HEK293 (cell line): ENCODE results near the gene CBLL1.

ENCODE experiments used
- CTCF ChIA-PET: fragments of 350-600 bp; formaldehyde crosslinking; extraction: SDS; loops from one replicate; lab custom pipeline; 2021; ENCODE audit warnings: antibody characterized with exemption; lab: Yijun Ruan, JAX
- POLR2A ChIA-PET: fragments of 300-600 bp; formaldehyde crosslinking; extraction: SDS; loops from one replicate; lab custom pipeline; 2020; ENCODE audit warnings: antibody characterized with exemption, inconsistent platforms; lab: Yijun Ruan, JAX
- H3K27ac ChIP-seq: fragments of 200-500 bp; sonication (Bioruptor generic); 2 replicates; pipeline ENCODE4 v1.5.1; 2014; ENCODE audit warnings: low read depth, low read length, control low read depth, inconsistent platforms; ENCODE audit errors: extremely low read depth
- H3K36me3 ChIP-seq, 2 experiments: fragments of 200-500 bp in 1 of 2; sonication (Bioruptor generic) in 1 of 2; 1 replicate in 1 of 2; 2 replicates in 1 of 2; pipeline ENCODE4 v1.5.1; 2014 to 2017; ENCODE audit warnings: inconsistent platforms in 2 of 2, low read length in 2 of 2; ENCODE audit not compliant: control insufficient read depth in 2 of 2, insufficient read depth in 1 of 2
- H3K4me1 ChIP-seq: fragments of 200-500 bp; sonication (Bioruptor generic); 2 replicates; pipeline ENCODE4 v1.5.1; 2014; ENCODE audit warnings: mild to moderate bottlenecking, low read length, inconsistent platforms; ENCODE audit not compliant: control insufficient read depth, insufficient read depth
- H3K4me3 ChIP-seq: 2 replicates; pipeline ENCODE4 v1.5.1; 2011; ENCODE audit warnings: low read depth, mild to moderate bottlenecking, control low read depth, low read length, moderate library complexity
- H3K9me3 ChIP-seq: fragments of 200-500 bp; sonication (Bioruptor generic); 2 replicates; pipeline ENCODE4 v1.5.1; 2014; ENCODE audit warnings: low read depth, low read length, inconsistent platforms; ENCODE audit not compliant: control insufficient read depth, insufficient read depth
- HOXC10 ChIP-seq: sonication (generic); formaldehyde crosslinking; IDR thresholded peaks from 2 replicates; pipeline ENCODE4 v1.8.1; 2023; ENCODE audit warnings: mild to moderate bottlenecking, missing genetic modification reagents
- HOXD13 ChIP-seq: sonication (generic); formaldehyde crosslinking; IDR thresholded peaks from 2 replicates; pipeline ENCODE4 v1.8.0; 2022; ENCODE audit warnings: missing genetic modification reagents, borderline replicate concordance
- KLF1 ChIP-seq: fragments of 450-650 bp; formaldehyde crosslinking; IDR thresholded peaks from 2 replicates; pipeline ENCODE4 v1.5.1; 2016; ENCODE audit warnings: missing biosample characterization, missing genetic modification characterization
- KLF7 ChIP-seq: fragments of 450-650 bp; formaldehyde crosslinking; IDR thresholded peaks from 2 replicates; pipeline ENCODE4 v1.5.1; 2016; ENCODE audit warnings: missing biosample characterization, missing genetic modification characterization, borderline replicate concordance
- KLF9 ChIP-seq: fragments of 450-650 bp; formaldehyde crosslinking; IDR thresholded peaks from 2 replicates; pipeline ENCODE4 v1.5.1; 2016; ENCODE audit warnings: missing biosample characterization, missing genetic modification characterization, low read depth
- MYNN ChIP-seq: fragments of 450-650 bp; formaldehyde crosslinking; IDR thresholded peaks from 2 replicates; pipeline ENCODE4 v1.5.1; 2016; ENCODE audit warnings: missing biosample characterization, missing genetic modification characterization, borderline replicate concordance
- PRDM1 ChIP-seq: fragments of 450-650 bp; formaldehyde crosslinking; IDR thresholded peaks from 2 replicates; pipeline ENCODE4; 2016; ENCODE audit warnings: missing biosample characterization, missing genetic modification characterization
- TCF7L2 ChIP-seq: IDR thresholded peaks from 2 replicates; pipeline ENCODE4 v1.6.1; 2011; ENCODE audit warnings: low read depth, mild to moderate bottlenecking, inconsistent platforms, low read length, moderate library complexity, borderline replicate concordance
- ZBTB44 ChIP-seq: fragments of 450-650 bp; IDR thresholded peaks from 2 replicates; pipeline ENCODE4 v1.5.1; 2018; ENCODE audit warnings: missing biosample characterization, mild to moderate bottlenecking, missing genetic modification characterization
- ZBTB48 ChIP-seq: fragments of 450-650 bp; formaldehyde crosslinking; IDR thresholded peaks from 2 replicates; pipeline ENCODE4 v1.5.1; 2016; ENCODE audit warnings: missing biosample characterization, missing genetic modification characterization
- ZFP3 ChIP-seq: fragments of 450-650 bp; formaldehyde crosslinking; IDR thresholded peaks from 2 replicates; pipeline ENCODE4 v1.5.1; 2016; ENCODE audit warnings: low read depth, missing biosample characterization, missing genetic modification characterization
- ZFP37 ChIP-seq: fragments of 450-650 bp; formaldehyde crosslinking; IDR thresholded peaks from 2 replicates; pipeline ENCODE4 v1.5.1; 2016; ENCODE audit warnings: missing biosample characterization, missing genetic modification characterization
- ZIC2 ChIP-seq: fragments of 450-650 bp; formaldehyde crosslinking; IDR thresholded peaks from 2 replicates; pipeline ENCODE4 v1.5.1; 2016; ENCODE audit warnings: missing biosample characterization, missing genetic modification characterization
- ZNF19 ChIP-seq: fragments of 450-650 bp; formaldehyde crosslinking; IDR thresholded peaks from 2 replicates; pipeline ENCODE4; 2016; ENCODE audit warnings: missing biosample characterization, missing genetic modification characterization, low read depth
- ZNF2 ChIP-seq: fragments of 450-650 bp; formaldehyde crosslinking; IDR thresholded peaks from 2 replicates; pipeline ENCODE4 v1.5.1; 2016; ENCODE audit warnings: missing biosample characterization, missing genetic modification characterization
- ZNF221 ChIP-seq: fragments of 450-650 bp; formaldehyde crosslinking; IDR thresholded peaks from 2 replicates; pipeline ENCODE4 v1.5.1; 2017; ENCODE audit warnings: missing biosample characterization, missing genetic modification characterization, borderline replicate concordance
- ZNF239 ChIP-seq: fragments of 450-650 bp; formaldehyde crosslinking; IDR thresholded peaks from 2 replicates; pipeline ENCODE4 v1.5.1; 2016; ENCODE audit warnings: missing biosample characterization, missing genetic modification characterization
- ZNF266 ChIP-seq: fragments of 450-650 bp; formaldehyde crosslinking; IDR thresholded peaks from 2 replicates; pipeline ENCODE4 v1.5.1; 2016; ENCODE audit warnings: missing biosample characterization, missing genetic modification characterization, low read depth
- ZNF324 ChIP-seq: fragments of 450-650 bp; formaldehyde crosslinking; IDR thresholded peaks from 2 replicates; pipeline ENCODE4 v1.5.1; 2016; ENCODE audit warnings: missing biosample characterization, missing genetic modification characterization
- ZNF335 ChIP-seq: fragments of 450-650 bp; formaldehyde crosslinking; conservative IDR thresholded peaks from 2 replicates; pipeline ENCODE4 v1.5.1; 2016; ENCODE audit warnings: missing biosample characterization, missing genetic modification characterization
- ZNF416 ChIP-seq: fragments of 450-650 bp; formaldehyde crosslinking; IDR thresholded peaks from 2 replicates; pipeline ENCODE4 v1.5.1; 2016; ENCODE audit warnings: missing biosample characterization, missing genetic modification characterization
- ZNF449 ChIP-seq: fragments of 450-650 bp; formaldehyde crosslinking; IDR thresholded peaks from 2 replicates; pipeline ENCODE4 v1.5.1; 2017; ENCODE audit warnings: missing biosample characterization, mild to moderate bottlenecking, missing genetic modification characterization, moderate library complexity
- ZNF473 ChIP-seq: fragments of 450-650 bp; formaldehyde crosslinking; IDR thresholded peaks from 2 replicates; pipeline ENCODE4 v1.5.1; 2017; ENCODE audit warnings: missing biosample characterization, missing genetic modification characterization
- ZNF488 ChIP-seq: fragments of 450-650 bp; formaldehyde crosslinking; IDR thresholded peaks from 2 replicates; pipeline ENCODE4 v1.5.1; 2016; ENCODE audit warnings: missing biosample characterization, missing genetic modification characterization
- ZNF530 ChIP-seq: fragments of 450-650 bp; formaldehyde crosslinking; IDR thresholded peaks from 2 replicates; pipeline ENCODE4 v1.5.1; 2016; ENCODE audit warnings: low read depth, missing biosample characterization, missing genetic modification characterization
- ZNF549 ChIP-seq: fragments of 450-650 bp; IDR thresholded peaks from 2 replicates; pipeline ENCODE4 v1.5.1; 2018; ENCODE audit warnings: missing biosample characterization, missing genetic modification characterization, mild to moderate bottlenecking, inconsistent platforms, moderate library complexity
- ZNF600 ChIP-seq: fragments of 450-650 bp; formaldehyde crosslinking; IDR thresholded peaks from 2 replicates; pipeline ENCODE4 v1.5.1; 2016; ENCODE audit warnings: missing biosample characterization, missing genetic modification characterization
- ZNF677 ChIP-seq: fragments of 450-650 bp; IDR thresholded peaks from 2 replicates; pipeline ENCODE4 v1.5.0; 2018; ENCODE audit warnings: missing biosample characterization, mild to moderate bottlenecking, missing genetic modification characterization, moderate library complexity
- ZNF76 ChIP-seq: fragments of 450-650 bp; formaldehyde crosslinking; IDR thresholded peaks from 2 replicates; pipeline ENCODE4; 2016; ENCODE audit warnings: low read depth, missing biosample characterization, missing genetic modification characterization, borderline replicate concordance
- ZNF768 ChIP-seq: fragments of 450-650 bp; formaldehyde crosslinking; IDR thresholded peaks from 2 replicates; pipeline ENCODE4 v1.5.1; 2018; ENCODE audit warnings: missing biosample characterization, mild to moderate bottlenecking, missing genetic modification characterization

Gene CBLL1

GRCh38 chr7:107718456-107719193 lies 25.3 kb upstream of the CBLL1 start:
- H3K27ac ChIP-seq, result no peak overlapping the region
- H3K4me1 ChIP-seq, result no peaks in the 10 kb centered on the region
- POLR2A ChIA-PET, result no interaction called here
- CTCF ChIA-PET, result no interaction called here
- no peaks in the 10 kb centered on the region for H3K36me3 ChIP-seq
- no peak overlapping the region for H3K4me3 ChIP-seq
- H3K9me3 ChIP-seq, result no peaks in the 10 kb centered on the region
- TF ChIP-seq KLF1 (no peak), KLF7 (tag by site-specific recombination) (no peak), ZNF768 (tag by site-specific recombination) (no peak), PRDM1 (tag by site-specific recombination) (peak; percentile 70), HOXC10 (no peak), HOXD13 (no peak), ZFP37 (tag by site-specific recombination) (no peak)

GRCh38 chr7:107721286-107721685 lies 22.7 kb upstream of the CBLL1 start:
- H3K9me3 ChIP-seq, result no peaks in the 10 kb centered on the region

GRCh38 chr7:107723255-107723654 lies 20.7 kb upstream of the CBLL1 start:
- Histone ChIP-seq H3K27ac (no peak overlapping the region), H3K4me1 (no peaks in the 10 kb centered on the region), H3K9me3 (no peaks in the 10 kb centered on the region), H3K36me3 (no peaks in the 10 kb centered on the region), H3K4me3 (no peak overlapping the region)
- POLR2A ChIA-PET, result interaction anchor here (0.6 kb wide), 1 partner anchor 29 kb away, joined by 3 read pairs; no protein-coding TSS in a partner anchor
- CTCF ChIA-PET, result interaction anchor here (0.7 to 2.8 kb wide), 6 partner anchors 11 to 930 kb away, joined by 3 to 27 read pairs (median 4); no protein-coding TSS in a partner anchor
- TF ChIP-seq KLF1, result no peak
- TF ChIP-seq ZFP3 (tag by site-specific recombination), result no peak
- no peak for TF ChIP-seq ZNF19 (tag by site-specific recombination)
- no peak for TF ChIP-seq ZNF488 (tag by site-specific recombination)
- no peak for TF ChIP-seq TCF7L2
- TF ChIP-seq ZNF221 (tag by site-specific recombination), result no peak
- no peak for TF ChIP-seq MYNN (tag by site-specific recombination)
- no peak for TF ChIP-seq ZNF266 (tag by site-specific recombination)
- TF ChIP-seq ZNF324 (tag by site-specific recombination), result no peak
- TF ChIP-seq ZNF549 (tag by site-specific recombination), result no peak

More at GRCh38 chr7:107721286-107721685, 22.7 kb upstream of the CBLL1 start:
- ChIA-PET CTCF (no interaction called here), POLR2A (no interaction called here)
- Histone ChIP-seq H3K36me3 (no peaks in the 10 kb centered on the region), H3K4me1 (no peaks in the 10 kb centered on the region), H3K27ac (no peak overlapping the region), H3K4me3 (no peak overlapping the region)
- no peak for TF ChIP-seq ZNF530 (tag by site-specific recombination)
- no peak for TF ChIP-seq ZNF473
- no peak for TF ChIP-seq ZBTB48 (tag by site-specific recombination)
- TF ChIP-seq ZNF449, result no peak
- no peak for TF ChIP-seq ZNF677 (tag by site-specific recombination)
- no peak for TF ChIP-seq ZNF239 (tag by site-specific recombination)
- TF ChIP-seq ZNF416 (tag by site-specific recombination), result no peak
- TF ChIP-seq ZNF600 (tag by site-specific recombination), result no peak
- no peak for TF ChIP-seq ZNF76 (tag by site-specific recombination)
- TF ChIP-seq ZBTB44 (tag by site-specific recombination), result no peak
- no peak for TF ChIP-seq ZNF2 (tag by site-specific recombination)
- TF ChIP-seq ZNF335, result no peak
- TF ChIP-seq ZIC2 (tag by site-specific recombination), result no peak
- no peak for TF ChIP-seq KLF9 (tag by site-specific recombination)
